ENCODE results near the gene CPNE8.

DNA sequence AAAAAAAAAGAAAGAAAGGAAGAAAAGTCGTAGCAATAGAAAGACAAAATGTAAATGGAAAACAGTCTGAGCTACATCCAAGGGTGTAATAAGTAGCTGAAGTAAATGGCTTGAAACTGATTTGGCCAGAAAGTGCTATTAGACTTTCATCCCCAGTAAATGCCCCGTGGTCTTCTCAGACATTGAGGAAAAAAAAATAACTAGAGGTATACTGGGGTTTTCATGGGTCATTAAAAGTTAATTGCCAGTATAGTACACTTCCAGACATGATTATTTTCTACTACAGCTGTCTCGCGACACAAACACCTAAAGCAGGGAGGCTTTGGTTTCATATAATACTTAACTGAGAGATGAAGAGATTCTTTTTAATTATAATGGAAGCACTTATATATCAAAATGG, 271.9 kb downstream of the CPNE8 start:
- TF ChIP-seq CTCF (IDR thresholded peaks at IDR 0.05), result no peak
- TF ChIP-seq REST (IDR thresholded peaks at IDR 0.05; ENCODE audit: insufficient read depth in 1 of 2, low read depth in 2 of 2, low read length in 1 of 2), result no peak
- TF ChIP-seq POLR2AphosphoS5 (IDR thresholded peaks at IDR 0.05; ENCODE audit: low read depth, low read length), result no peak
- TF ChIP-seq SIN3A (IDR thresholded peaks at IDR 0.05; ENCODE audit: borderline replicate concordance, insufficient read depth, low read depth, low read length), result no peak
- no peak for TF ChIP-seq TCF7L2 (IDR thresholded peaks at IDR 0.05; ENCODE audit: low read depth, low read length)

Measured in Panc1 (cell line).